Parathyroid adenoma (tissue), 2 donors: ENCODE measurements around the gene RNF150.

ENCODE experiments used
- H2AFZ ChIP-seq: fragments of 300-600 bp; sonication (generic); one replicate; pipeline ENCODE4 v1.7.0; 2017; ENCODE audit warnings: antibody characterized with exemption, mild to moderate bottlenecking
- H3K27ac ChIP-seq: fragments of 300-600 bp; sonication (generic); one replicate; pipeline ENCODE4 v1.7.0; 2017
- H3K27me3 ChIP-seq: fragments of 300-600 bp; sonication (generic); one replicate; pipeline ENCODE4 v1.7.0; 2017; ENCODE audit warnings: low read length; ENCODE audit not compliant: control insufficient read depth, insufficient read depth
- H3K36me3 ChIP-seq: fragments of 300-600 bp; sonication (generic); one replicate; pipeline ENCODE4 v1.7.0; 2017; ENCODE audit warnings: low read length; ENCODE audit not compliant: control insufficient read depth, insufficient read depth
- H3K4me1 ChIP-seq: fragments of 300-600 bp; sonication (generic); one replicate; pipeline ENCODE4 v1.7.0; 2017; ENCODE audit warnings: control low read depth
- H3K4me2 ChIP-seq: fragments of 300-600 bp; sonication (generic); one replicate; pipeline ENCODE4 v1.7.0; 2017; ENCODE audit warnings: low read length
- H3K4me3 ChIP-seq: fragments of 300-600 bp; sonication (generic); one replicate; pipeline ENCODE4 v1.7.0; 2017; ENCODE audit warnings: low read depth, low read length
- H3K79me2 ChIP-seq: fragments of 300-600 bp; sonication (generic); one replicate; pipeline ENCODE4 v1.7.0; 2017; ENCODE audit warnings: control low read depth
- H3K9ac ChIP-seq: fragments of 300-600 bp; sonication (generic); one replicate; pipeline ENCODE4 v1.7.0; 2017; ENCODE audit warnings: mild to moderate bottlenecking
- H3K9me3 ChIP-seq: fragments of 300-600 bp; sonication (generic); one replicate; pipeline ENCODE4 v1.7.0; 2017; ENCODE audit warnings: low read length; ENCODE audit not compliant: control insufficient read depth
- TF ChIP-seq, protein P1 (sequence below): fragments of 300-600 bp; sonication (generic); IDR thresholded peaks from one replicate; pipeline ENCODE4 v1.7.0; 2017; ENCODE audit warnings: antibody characterized with exemption, mild to moderate bottlenecking
- donor health status: primary hyperparathyroidism.

RNF150 gene

DNA sequence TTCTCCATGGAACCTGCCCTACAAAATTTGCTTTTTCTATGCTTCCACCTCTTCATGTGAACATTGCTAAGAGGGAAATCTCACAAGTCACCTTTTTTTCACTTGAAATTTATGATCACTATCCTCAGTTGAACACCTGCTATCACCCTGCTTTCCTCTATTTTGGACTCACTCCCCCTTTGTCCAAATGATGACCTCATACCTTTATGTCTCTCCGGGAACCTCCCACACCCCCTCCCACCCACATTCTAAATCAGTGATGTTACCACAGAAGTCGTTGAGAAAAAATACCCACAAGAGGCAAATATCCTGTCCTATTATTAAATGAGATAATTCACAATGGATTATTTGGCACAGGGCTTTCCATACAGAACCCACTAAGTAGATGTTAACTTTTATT is 156.5 kb downstream of the RNF150 start:
- TF ChIP-seq, protein P1, sequence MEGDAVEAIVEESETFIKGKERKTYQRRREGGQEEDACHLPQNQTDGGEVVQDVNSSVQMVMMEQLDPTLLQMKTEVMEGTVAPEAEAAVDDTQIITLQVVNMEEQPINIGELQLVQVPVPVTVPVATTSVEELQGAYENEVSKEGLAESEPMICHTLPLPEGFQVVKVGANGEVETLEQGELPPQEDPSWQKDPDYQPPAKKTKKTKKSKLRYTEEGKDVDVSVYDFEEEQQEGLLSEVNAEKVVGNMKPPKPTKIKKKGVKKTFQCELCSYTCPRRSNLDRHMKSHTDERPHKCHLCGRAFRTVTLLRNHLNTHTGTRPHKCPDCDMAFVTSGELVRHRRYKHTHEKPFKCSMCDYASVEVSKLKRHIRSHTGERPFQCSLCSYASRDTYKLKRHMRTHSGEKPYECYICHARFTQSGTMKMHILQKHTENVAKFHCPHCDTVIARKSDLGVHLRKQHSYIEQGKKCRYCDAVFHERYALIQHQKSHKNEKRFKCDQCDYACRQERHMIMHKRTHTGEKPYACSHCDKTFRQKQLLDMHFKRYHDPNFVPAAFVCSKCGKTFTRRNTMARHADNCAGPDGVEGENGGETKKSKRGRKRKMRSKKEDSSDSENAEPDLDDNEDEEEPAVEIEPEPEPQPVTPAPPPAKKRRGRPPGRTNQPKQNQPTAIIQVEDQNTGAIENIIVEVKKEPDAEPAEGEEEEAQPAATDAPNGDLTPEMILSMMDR: no peak
- H2AFZ ChIP-seq: no peak overlapping the region
- no peak overlapping the region for H3K9ac ChIP-seq
- H3K4me1 ChIP-seq: no peaks in the 10 kb centered on the region
- H3K4me3 ChIP-seq: no peak overlapping the region
- H3K9me3 ChIP-seq: no peaks in the 10 kb centered on the region
- H3K79me2 ChIP-seq: no peaks in the 10 kb centered on the region
- H3K27me3 ChIP-seq: no peaks in the 10 kb centered on the region
- H3K36me3 ChIP-seq: no peaks in the 10 kb centered on the region
- H3K27ac ChIP-seq: no peak overlapping the region
- H3K4me2 ChIP-seq: no peak overlapping the region

DNA sequence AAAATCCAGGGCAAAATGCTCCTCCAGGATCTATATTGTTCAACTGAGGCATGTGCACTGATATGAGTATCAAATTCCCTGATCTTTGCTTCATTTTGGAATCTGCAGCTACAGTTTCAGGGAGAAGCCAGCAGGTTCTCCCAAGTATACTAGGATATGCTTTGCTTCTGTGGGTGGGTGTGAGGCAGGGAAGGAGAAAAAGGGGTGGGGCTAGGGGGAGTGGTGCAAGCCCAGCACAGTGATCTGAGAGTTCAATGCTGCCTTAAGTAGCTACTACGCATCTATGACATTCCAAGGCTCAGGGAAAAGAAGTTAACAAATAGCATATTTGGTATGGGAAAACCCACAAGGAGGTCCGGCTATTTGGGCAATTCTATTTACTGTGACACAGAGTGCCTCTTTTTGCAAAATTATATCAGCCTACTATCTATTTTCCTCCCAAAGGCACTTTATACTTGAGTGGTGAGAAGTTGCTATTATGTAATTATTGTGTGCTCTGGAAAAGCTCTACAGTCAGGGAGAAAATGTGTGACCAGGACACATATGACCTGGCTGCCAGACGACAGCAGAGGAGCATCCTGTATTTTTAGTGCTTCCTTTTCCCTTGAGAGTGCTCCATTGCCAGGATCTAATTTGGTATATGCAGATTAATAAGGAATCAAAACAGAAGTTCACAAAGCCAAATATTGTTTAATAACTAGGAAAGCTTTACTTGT is 162.0 kb downstream of the RNF150 start:
- Histone ChIP-seq H3K27ac (no peak overlapping the region), H3K4me1 (no peaks in the 10 kb centered on the region), H3K9me3 (no peaks in the 10 kb centered on the region), H3K36me3 (no peaks in the 10 kb centered on the region), H3K27me3 (no peaks in the 10 kb centered on the region), H3K4me3 (no peak overlapping the region), H3K4me2 (no peak overlapping the region), H2AFZ (no peak overlapping the region), H3K79me2 (no peaks in the 10 kb centered on the region), H3K9ac (no peak overlapping the region)
- TF ChIP-seq, protein P1: no peak

DNA sequence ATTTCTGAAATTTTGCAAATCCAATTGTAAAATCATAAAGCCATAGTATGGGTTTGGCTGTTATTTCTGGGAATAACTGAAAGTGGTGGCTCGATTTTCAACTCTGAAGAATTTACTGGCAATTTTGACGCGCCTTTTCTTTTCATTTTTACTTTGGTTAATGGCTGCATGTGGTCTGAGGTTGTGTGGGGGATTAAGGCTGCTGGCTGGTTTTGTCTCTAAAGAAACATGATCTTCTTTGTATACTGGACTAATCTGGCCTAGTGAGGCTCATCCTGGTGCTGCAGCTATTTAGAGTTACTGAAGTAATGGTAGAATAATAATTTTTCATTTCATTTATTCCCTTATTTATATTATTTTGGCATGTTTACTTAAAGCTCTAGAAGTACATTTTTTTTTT is 164.0 kb downstream of the RNF150 start:
- Histone ChIP-seq H3K79me2 (no peaks in the 10 kb centered on the region), H3K27ac (no peak overlapping the region), H3K9ac (no peak overlapping the region), H3K36me3 (no peaks in the 10 kb centered on the region), H3K9me3 (no peaks in the 10 kb centered on the region), H3K4me3 (no peak overlapping the region), H3K27me3 (no peaks in the 10 kb centered on the region), H3K4me1 (no peaks in the 10 kb centered on the region), H2AFZ (no peak overlapping the region), H3K4me2 (no peak overlapping the region)
- TF ChIP-seq, protein P1: no peak

DNA sequence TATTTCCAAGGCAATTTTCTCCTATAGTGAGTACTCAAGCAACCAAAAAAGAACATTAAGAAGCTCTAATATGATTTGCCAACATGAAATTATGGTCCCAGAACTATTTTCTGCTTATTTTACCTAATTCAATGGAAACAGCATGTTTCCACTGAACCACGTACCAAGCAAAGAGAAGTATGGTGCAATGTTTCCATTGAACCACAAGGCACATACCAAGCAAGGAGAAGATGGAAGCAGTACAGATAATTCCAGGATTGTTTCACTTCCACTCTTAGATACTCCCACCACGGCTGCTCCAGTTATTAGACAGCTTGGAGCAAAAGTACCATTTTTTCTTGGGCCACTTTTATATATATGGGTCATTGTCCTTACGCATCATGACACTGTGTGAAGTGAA is 164.9 kb downstream of the RNF150 start:
- TF ChIP-seq, protein P1: no peak
- Histone ChIP-seq H3K4me3 (no peak overlapping the region), H3K79me2 (no peaks in the 10 kb centered on the region)

DNA sequence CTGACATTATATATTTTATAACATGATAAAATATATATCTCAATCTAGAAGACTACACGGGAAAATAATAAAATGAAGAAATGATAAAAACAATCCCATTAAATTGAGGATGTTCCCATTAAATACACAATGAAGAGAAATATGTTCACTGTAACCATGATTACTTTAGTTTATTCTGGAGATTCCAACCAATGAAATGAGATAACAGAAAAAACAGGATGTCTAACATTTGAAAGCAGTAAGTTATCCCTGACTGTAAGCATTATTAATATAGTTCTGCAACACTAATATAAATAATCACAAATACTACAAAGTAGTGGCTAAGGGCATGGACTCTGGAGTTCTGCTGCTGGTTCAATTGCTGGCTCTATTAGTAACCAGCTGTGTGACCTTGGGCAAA is 169.4 kb downstream of the RNF150 start:
- Histone ChIP-seq H3K4me1 (no peaks in the 10 kb centered on the region), H2AFZ (no peak overlapping the region), H3K9ac (no peak overlapping the region), H3K27ac (no peak overlapping the region), H3K79me2 (no peaks in the 10 kb centered on the region), H3K9me3 (no peaks in the 10 kb centered on the region), H3K4me2 (no peak overlapping the region), H3K36me3 (no peaks in the 10 kb centered on the region), H3K4me3 (no peak overlapping the region), H3K27me3 (no peaks in the 10 kb centered on the region)
- TF ChIP-seq, protein P1: no peak

More for the DNA sequence above, 164.9 kb downstream of the RNF150 start:
- no peak overlapping the region for H3K27ac ChIP-seq
- H3K27me3 ChIP-seq: no peaks in the 10 kb centered on the region
- H3K9me3 ChIP-seq: no peaks in the 10 kb centered on the region
- no peak overlapping the region for H2AFZ ChIP-seq
- H3K9ac ChIP-seq: no peak overlapping the region
- no peak overlapping the region for H3K4me2 ChIP-seq
- no peaks in the 10 kb centered on the region for H3K36me3 ChIP-seq
- no peaks in the 10 kb centered on the region for H3K4me1 ChIP-seq
